ENCODE data around the gene NPM1. TPM values are rescaled to one million over a fixed set of nuclear protein-coding genes. Genes with fewer than 3 reads are reported as not detected.

The NPM1 gene
- total RNA-seq, 1 experiment from 2014 or later = 4,548 TPM

DNA sequence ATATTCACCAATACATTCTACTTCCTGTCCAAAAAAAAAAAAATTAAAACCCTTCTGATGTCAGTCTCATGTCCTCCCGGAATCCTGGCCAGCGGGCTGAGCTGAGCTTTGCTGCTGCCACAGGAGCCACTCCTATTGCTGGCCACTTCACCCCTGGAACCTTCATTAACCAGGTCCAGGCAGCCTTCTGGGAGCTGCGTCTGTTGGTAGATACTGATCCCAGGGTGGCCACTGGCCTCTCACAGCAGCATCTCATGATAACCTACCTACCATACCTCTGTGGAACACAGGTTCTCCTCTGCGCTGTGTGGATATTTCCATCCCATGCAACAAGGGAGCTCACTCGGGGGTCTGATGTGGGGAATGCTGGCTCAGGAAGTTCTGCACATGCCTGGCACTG is 21.0 kb upstream of the NPM1 start:
- BruUV-seq (replicated peaks) = no TSS peak
- intact Hi-C loops (cut with micrococcal nuclease) = no loop called here
- TF ChIP-seq, protein P1, sequence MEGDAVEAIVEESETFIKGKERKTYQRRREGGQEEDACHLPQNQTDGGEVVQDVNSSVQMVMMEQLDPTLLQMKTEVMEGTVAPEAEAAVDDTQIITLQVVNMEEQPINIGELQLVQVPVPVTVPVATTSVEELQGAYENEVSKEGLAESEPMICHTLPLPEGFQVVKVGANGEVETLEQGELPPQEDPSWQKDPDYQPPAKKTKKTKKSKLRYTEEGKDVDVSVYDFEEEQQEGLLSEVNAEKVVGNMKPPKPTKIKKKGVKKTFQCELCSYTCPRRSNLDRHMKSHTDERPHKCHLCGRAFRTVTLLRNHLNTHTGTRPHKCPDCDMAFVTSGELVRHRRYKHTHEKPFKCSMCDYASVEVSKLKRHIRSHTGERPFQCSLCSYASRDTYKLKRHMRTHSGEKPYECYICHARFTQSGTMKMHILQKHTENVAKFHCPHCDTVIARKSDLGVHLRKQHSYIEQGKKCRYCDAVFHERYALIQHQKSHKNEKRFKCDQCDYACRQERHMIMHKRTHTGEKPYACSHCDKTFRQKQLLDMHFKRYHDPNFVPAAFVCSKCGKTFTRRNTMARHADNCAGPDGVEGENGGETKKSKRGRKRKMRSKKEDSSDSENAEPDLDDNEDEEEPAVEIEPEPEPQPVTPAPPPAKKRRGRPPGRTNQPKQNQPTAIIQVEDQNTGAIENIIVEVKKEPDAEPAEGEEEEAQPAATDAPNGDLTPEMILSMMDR (IDR thresholded peaks at IDR 0.05; ENCODE audit: unreplicated experiment) = no peak
- no peaks in the 10 kb centered on the region for H3K4me1 Mint-ChIP-seq (ENCODE audit: insufficient read depth, unreplicated experiment)
- no peaks in the 10 kb centered on the region for H3K36me3 Mint-ChIP-seq (ENCODE audit: insufficient read depth, unreplicated experiment)
- no peaks in the 10 kb centered on the region for H3K9me3 Mint-ChIP-seq (ENCODE audit: unreplicated experiment)
- no peaks in the 10 kb centered on the region for H3K27me3 Mint-ChIP-seq (ENCODE audit: insufficient read depth, unreplicated experiment)
- H3K4me3 Mint-ChIP-seq (ENCODE audit: unreplicated experiment) = no peak overlapping the region
- DNase-seq (ENCODE audit: unreplicated experiment) = no peak
- ChIA-PET CTCF (interaction anchor here (0.6 to 1.1 kb wide), 4 partner anchors 23 to 245 kb away, joined by 3 to 4 read pairs (median 3); partner anchors contain the start of gene FGF18), POLR2A (interaction anchor here (0.9 kb wide), 1 partner anchor 23 kb away, joined by 3 read pairs; no protein-coding TSS in a partner anchor)
- H3K27ac Mint-ChIP-seq (ENCODE audit: low read depth, unreplicated experiment) = no peak overlapping the region

DNA sequence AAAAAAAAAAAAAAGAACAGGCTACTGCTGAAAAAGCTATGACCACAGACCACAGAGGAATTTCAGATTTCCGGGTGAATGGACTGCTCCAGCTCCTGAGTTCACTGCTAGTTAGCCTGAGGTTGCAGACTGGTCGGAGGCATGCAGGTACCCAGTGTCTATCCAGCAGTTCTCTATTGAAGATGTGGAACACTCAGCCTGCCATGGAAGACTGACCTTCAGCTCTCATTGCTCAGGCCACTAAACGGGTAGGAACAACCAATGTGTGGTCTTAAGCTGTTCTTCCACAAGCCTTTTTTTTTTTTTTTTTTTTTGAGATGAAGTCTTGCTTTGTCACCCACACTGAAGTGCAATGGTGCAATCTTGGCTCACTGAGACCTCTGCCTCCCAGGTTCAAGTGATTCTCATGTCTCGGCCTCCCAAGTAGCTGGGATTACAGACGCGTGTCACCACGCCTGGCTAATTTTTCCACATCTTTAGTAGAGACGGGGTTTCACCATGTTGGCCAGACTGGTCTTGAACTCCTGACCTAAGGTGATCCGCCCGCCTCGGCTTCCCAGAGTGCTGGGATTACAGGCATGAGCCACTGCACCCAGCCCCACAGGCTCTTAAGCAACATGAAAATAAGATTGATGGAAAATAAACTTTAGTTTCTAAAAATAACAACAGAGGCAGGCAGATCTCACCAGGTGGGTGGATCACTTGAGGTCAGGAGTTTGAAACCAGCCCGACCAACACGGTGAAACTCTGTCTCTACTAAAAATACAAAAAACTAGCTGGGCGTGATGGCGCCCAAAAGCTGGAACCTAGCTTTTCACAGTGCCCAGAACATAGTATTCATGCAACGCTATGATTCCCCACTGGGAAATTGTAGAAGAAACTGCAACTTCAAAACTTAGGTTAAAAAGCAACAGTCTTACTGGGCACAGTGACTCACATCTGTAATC is 20.0 kb upstream of the NPM1 start:
- H3K4me3 Mint-ChIP-seq (ENCODE audit: unreplicated experiment) = no peak overlapping the region
- ChIA-PET CTCF (interaction anchor here (0.6 to 1.5 kb wide), 3 partner anchors 25 to 55 kb away, joined by 3 to 6 read pairs (median 3); partner anchors contain the start of gene FGF18), POLR2A (interaction anchor here (0.9 to 1.1 kb wide), 2 partner anchors 19 to 21 kb away, joined by 3 to 5 read pairs; no protein-coding TSS in a partner anchor)
- H3K9me3 Mint-ChIP-seq (ENCODE audit: unreplicated experiment) = no peaks in the 10 kb centered on the region
- H3K36me3 Mint-ChIP-seq (ENCODE audit: insufficient read depth, unreplicated experiment) = no peaks in the 10 kb centered on the region
- TF ChIP-seq, protein P1 (IDR thresholded peaks at IDR 0.05; ENCODE audit: unreplicated experiment) = no peak
- no TSS peak for BruUV-seq (replicated peaks)
- no peak for DNase-seq (ENCODE audit: unreplicated experiment)
- H3K4me1 Mint-ChIP-seq (ENCODE audit: insufficient read depth, unreplicated experiment) = no peaks in the 10 kb centered on the region
- H3K27ac Mint-ChIP-seq (ENCODE audit: low read depth, unreplicated experiment) = no peak overlapping the region
- no peaks in the 10 kb centered on the region for H3K27me3 Mint-ChIP-seq (ENCODE audit: insufficient read depth, unreplicated experiment)
- intact Hi-C loops (cut with micrococcal nuclease) = no loop called here

DNA sequence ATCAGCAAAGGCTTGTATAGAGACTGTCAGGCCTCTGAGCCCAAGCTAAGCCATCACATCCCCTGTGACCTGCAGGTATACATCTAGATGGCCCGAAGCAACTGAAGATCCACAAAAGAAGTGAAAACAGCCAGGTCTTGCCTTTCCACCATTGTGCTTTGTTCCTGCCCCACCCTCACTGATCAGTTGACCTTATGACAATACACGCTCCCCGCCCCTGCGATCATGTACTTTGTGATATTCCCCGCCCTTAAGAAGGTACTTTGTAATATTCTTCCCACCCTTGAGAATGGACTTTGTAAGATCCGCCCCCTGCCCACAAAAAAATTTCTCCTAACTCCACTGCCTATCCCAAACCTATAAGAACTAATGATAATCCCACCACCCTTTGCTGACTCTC is 18.6 kb upstream of the NPM1 start:
- DNase-seq (ENCODE audit: unreplicated experiment) = no peak
- no TSS peak for BruUV-seq (replicated peaks)
- TF ChIP-seq, protein P1 (IDR thresholded peaks at IDR 0.05; ENCODE audit: unreplicated experiment) = no peak
- POLR2A ChIA-PET = interaction anchor here (1.1 kb wide), 1 partner anchor 18 kb away, joined by 5 read pairs; no protein-coding TSS in a partner anchor
- no peaks in the 10 kb centered on the region for H3K36me3 Mint-ChIP-seq (ENCODE audit: insufficient read depth, unreplicated experiment)
- H3K4me3 Mint-ChIP-seq (ENCODE audit: unreplicated experiment) = no peak overlapping the region
- H3K27ac Mint-ChIP-seq (ENCODE audit: low read depth, unreplicated experiment) = no peak overlapping the region
- H3K27me3 Mint-ChIP-seq (ENCODE audit: insufficient read depth, unreplicated experiment) = no peaks in the 10 kb centered on the region
- H3K4me1 Mint-ChIP-seq (ENCODE audit: insufficient read depth, unreplicated experiment) = no peaks in the 10 kb centered on the region
- intact Hi-C loops (cut with micrococcal nuclease) = no loop called here
- CTCF ChIA-PET = no interaction called here
- no peaks in the 10 kb centered on the region for H3K9me3 Mint-ChIP-seq (ENCODE audit: unreplicated experiment)

DNA sequence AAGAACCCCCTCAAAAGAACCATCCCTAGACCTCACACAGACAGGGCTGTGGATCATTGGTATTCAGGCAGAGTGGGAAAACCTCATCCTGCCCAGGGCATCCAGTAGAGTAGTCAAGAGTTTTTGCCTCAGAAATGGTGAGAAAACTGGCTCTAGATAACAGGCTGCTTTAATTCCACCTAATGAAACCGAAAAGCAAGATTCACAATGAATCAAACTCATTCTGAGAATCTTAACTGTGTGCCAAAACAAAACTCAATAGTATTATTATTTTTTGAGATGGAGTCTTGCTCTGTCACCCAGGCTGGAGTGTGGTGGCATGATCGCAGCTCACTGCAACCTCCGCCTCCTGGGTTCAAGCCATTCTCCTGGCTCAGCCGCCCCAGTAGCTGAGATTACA is 17.8 kb upstream of the NPM1 start:
- intact Hi-C loops (cut with micrococcal nuclease) = no loop called here
- ChIA-PET CTCF (interaction anchor here (0.7 to 1.1 kb wide), 3 partner anchors 13 to 543 kb away, joined by 3 to 4 read pairs (median 4); no protein-coding TSS in a partner anchor), POLR2A (interaction anchor here (0.6 kb wide), 1 partner anchor 459 kb away, joined by 3 read pairs; no protein-coding TSS in a partner anchor)
- TF ChIP-seq, protein P1 (IDR thresholded peaks at IDR 0.05; ENCODE audit: unreplicated experiment) = no peak
- no peaks in the 10 kb centered on the region for H3K36me3 Mint-ChIP-seq (ENCODE audit: insufficient read depth, unreplicated experiment)
- no peaks in the 10 kb centered on the region for H3K4me1 Mint-ChIP-seq (ENCODE audit: insufficient read depth, unreplicated experiment)
- DNase-seq (ENCODE audit: unreplicated experiment) = no peak
- no peak overlapping the region for H3K27ac Mint-ChIP-seq (ENCODE audit: low read depth, unreplicated experiment)
- no TSS peak for BruUV-seq (replicated peaks)
- H3K27me3 Mint-ChIP-seq (ENCODE audit: insufficient read depth, unreplicated experiment) = no peaks in the 10 kb centered on the region
- no peak overlapping the region for H3K4me3 Mint-ChIP-seq (ENCODE audit: unreplicated experiment)
- no peaks in the 10 kb centered on the region for H3K9me3 Mint-ChIP-seq (ENCODE audit: unreplicated experiment)
